ENCODE measurements around the gene TANGO2. TPM values are rescaled to one million over a fixed set of nuclear protein-coding genes. Genes with fewer than 3 reads are reported as not detected.
A peak's percentile ranks its signal among the peaks of the same experiment; 100 is the strongest.

The TANGO2 gene
- total and polyA plus RNA-seq, 2 of the 8 experiments (the other 6 are each of a cell fraction or from before 2014, with no cell fraction given), result 10.1 to 18.4 TPM

- Histone ChIP-seq H4K91ac (replicated peaks; ENCODE audit: insufficient read length, low read length) (no peak overlapping the region), H2BK20ac (ENCODE audit: low read length) (no peak overlapping the region), H3K79me2 (ENCODE audit: control insufficient read depth in 1 of 2, insufficient read depth in 2 of 2, low read length in 2 of 2) (no peaks in the 10 kb centered on the region), H3K79me1 (ENCODE audit: low read depth, low read length) (no peaks in the 10 kb centered on the region), H3K4me1 (replicated peaks in 1 of 4; ENCODE audit: control insufficient read depth in 3 of 4, insufficient read depth in 4 of 4, low read length in 3 of 4) (peaks cover 3 to 15% (median 13%) of the 10 kb centered on the region in 4 experiments; a peak in 6 of 7 replicates), H3K14ac (ENCODE audit: insufficient read length) (no peak overlapping the region), H4K8ac (ENCODE audit: extremely low read depth, insufficient read depth, low read length) (no peak overlapping the region), H4K5ac (ENCODE audit: insufficient read length, low read depth, low read length) (no peak overlapping the region), H3K23ac (ENCODE audit: insufficient read length) (no peak overlapping the region), H3K36me3 (ENCODE audit: control insufficient read depth in 2 of 4, insufficient read depth in 4 of 4, low read length in 3 of 4) (peaks cover 8 to 30% (median 12%) of the 10 kb centered on the region in 4 experiments; a peak in 6 of 8 replicates), H3K4me2 (ENCODE audit: insufficient read depth in 1 of 2, low read depth in 2 of 2, low read length in 2 of 2) (no peak overlapping the region), H3K27me3 (replicated peaks in 1 of 4; ENCODE audit: control insufficient read depth in 3 of 4, extremely low read depth in 1 of 4, insufficient read depth in 3 of 4, low read length in 3 of 4) (no peaks in the 10 kb centered on the region), H2BK120ac (replicated peaks; ENCODE audit: low read depth, low read length) (no peak overlapping the region), H4K20me1 (replicated peaks in 1 of 2; ENCODE audit: control insufficient read depth in 1 of 2, insufficient read depth in 2 of 2, low read length in 2 of 2) (peaks cover 11 to 19% of the 10 kb centered on the region in 2 experiments), H3K9ac (replicated peaks in 1 of 4; ENCODE audit: extremely low read depth in 1 of 4, low read depth in 3 of 4, low read length in 3 of 4) (no peak overlapping the region), H2AFZ (ENCODE audit: low read length) (no peak overlapping the region), H3K56ac (replicated peaks; ENCODE audit: insufficient read length, low read depth, low read length) (no peak overlapping the region), H3K18ac (ENCODE audit: extremely low read depth, low read length) (no peak overlapping the region), H3K9me3 (ENCODE audit: insufficient read depth in 2 of 2, low read depth in 1 of 2, low read length in 1 of 2) (no peaks in the 10 kb centered on the region), H2AK5ac (ENCODE audit: low read depth, low read length) (no peak overlapping the region), H3K23me2 (ENCODE audit: low read depth, low read length) (no peaks in the 10 kb centered on the region; the same call in 1 of the 2 replicates), H3K27ac (ENCODE audit: low read depth, low read length) (peak overlapping the region; percentile 51; the same call in 1 of the 2 replicates), H2BK15ac (ENCODE audit: low read length) (no peak overlapping the region), H2BK12ac (ENCODE audit: low read depth, low read length) (no peak overlapping the region), H3K4ac (replicated peaks; ENCODE audit: insufficient read length, low read depth, low read length) (no peak overlapping the region), H3K4me3 (ENCODE audit: extremely low read depth in 1 of 4, insufficient read depth in 2 of 4, low read depth in 3 of 4, low read length in 4 of 4) (no peak overlapping the region), H2BK5ac (ENCODE audit: low read depth, low read length) (0 out of 2 replicates have a peak overlapping the region, but pooled peaks have one; percentile 5)
- 97% methylated on average over 38 of the region's 46 CpGs; no CpG with 5 or more reads in 1 of the 2 experiments for WGBS, 2 experiments (ENCODE audit: extremely low coverage in 1 of 2, insufficient coverage in 1 of 2, insufficient read length in 1 of 2, insufficient replicate concordance in 2 of 2, low coverage in 1 of 2, low lambda C conversion rate in 2 of 2, missing lambda C conversion rate in 1 of 2)
- DNase-seq (ENCODE audit: low read depth in 1 of 2, low spot score in 2 of 2) (no peak), FAIRE-seq (no peak)
- POLR2A ChIA-PET (ENCODE audit: partially characterized antibody), result interaction anchor here (0.9 to 4.2 kb wide), 17 partner anchors 11 to 155 kb away, joined by 3 to 17 read pairs (median 4); partner anchors contain the start of gene RANBP1
- no peak for TF ChIP-seq E2F6 (IDR thresholded peaks at IDR 0.05)
- TF ChIP-seq PHF8 (conservative IDR thresholded peaks at IDR 0.05; ENCODE audit: low read depth, low read length), result no peak
- CTCF ChIA-PET (ENCODE audit: partially characterized antibody), result interaction anchor here (1.0 to 16.2 kb wide), 12 partner anchors 8 to 167 kb away, joined by 3 to 369 read pairs (median 6); partner anchors contain the start of gene TRMT2A
These were observed 47.2 kb upstream of the TANGO2 start for GRCh38 chr22:19973551-19974267.

Measured in H1 (cell line).